ENCODE measurements around the gene MALL.
"Not testable (repeated sequence)": the region's sequence is repeated elsewhere in the genome, so short reads cannot be mapped to it uniquely, and the experiment has no call there.

MALL gene

DNA sequence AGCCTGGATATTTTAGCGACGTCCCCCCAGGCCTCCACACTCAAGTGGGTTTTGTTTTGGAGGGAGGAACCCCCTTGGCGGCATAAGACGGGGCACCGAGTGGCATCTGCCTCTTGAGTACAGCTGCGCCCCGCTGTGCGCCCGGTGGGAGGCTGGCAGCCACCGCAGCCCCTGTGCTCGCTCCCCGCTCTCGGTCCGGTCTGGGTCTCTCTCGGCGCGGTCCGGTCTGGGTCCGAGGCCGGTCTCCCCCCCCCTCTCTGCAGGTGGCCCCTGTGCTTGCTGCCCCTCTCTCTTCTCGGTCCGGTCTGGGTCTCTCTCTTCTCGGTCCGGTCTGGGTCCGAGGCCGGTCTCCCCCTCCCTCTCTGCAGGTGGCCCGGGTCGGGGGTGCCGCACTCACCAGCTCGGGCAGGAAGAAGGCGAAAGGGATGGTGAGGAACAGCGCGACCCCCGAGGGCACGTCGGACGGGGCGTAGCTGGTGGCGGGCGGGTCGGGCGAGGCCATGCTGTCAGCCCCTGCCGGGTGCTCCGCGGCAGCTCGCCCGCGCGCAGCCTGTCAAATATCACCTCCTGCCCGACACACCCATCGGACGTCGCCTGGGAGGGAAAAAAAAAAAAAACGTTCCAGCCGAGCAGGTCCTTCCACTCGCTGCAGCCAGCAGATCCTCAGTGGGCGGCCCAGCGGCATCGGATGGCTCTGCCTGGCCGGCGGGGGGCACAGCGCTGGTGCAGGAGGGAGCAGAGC, at the start of gene MALL:
TSS of gene MALL (minus strand) at position 532 of the 742 bp plus-strand sequence. CDS start at position 502, 30 bp downstream.
- no peak for DNase-seq

DNA sequence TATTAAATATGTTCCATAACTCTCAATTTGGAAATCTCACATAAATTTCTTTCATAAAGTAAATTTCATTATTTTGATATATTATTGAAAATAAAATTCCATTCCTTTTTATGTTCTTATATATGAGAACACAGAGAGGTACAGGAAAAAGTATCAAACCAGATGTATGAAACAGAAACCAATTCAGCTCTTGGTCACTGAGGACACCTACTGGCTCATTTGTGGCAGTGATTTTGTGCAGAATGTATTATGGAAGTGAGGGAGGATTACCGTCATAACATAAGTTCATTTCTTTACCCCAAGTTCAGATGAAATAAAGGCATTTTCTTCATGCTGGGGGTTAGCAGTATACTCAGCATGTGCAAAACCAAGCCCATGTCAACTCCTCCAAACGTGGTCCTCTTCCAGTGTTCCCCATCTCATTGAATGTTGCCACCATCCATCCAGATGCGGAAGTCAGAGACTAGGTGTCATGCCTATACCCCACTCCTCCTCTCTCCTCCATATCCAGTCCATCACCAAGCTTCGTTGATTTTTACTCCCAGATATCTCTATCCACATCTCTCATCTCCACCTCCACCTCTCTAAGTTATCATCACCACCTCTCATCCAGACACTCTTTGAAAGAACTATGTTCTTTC, 41.7 kb upstream of the MALL start:
- no peak for DNase-seq

DNA sequence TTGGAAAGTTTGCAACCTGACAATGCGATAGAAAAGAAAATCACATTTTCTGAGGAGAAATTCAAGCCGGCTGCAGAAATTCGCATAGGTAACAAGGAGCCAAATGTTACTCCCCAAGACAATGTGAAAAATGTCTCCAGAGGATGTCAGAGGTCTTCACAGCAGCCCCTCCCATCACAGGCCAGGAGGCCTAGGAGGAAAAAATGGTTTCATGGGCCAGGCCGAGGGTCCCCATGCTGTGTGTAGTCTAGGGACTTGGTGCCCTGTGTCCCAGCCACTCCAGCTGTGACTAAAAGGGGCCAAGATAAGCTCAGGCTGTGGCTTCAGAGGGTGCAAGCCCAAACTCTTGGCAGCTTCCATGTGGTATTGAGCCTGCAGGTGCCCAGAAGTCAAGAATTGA, 39.2 kb upstream of the MALL start:
- DNase-seq, result not testable (repeated sequence)

DNA sequence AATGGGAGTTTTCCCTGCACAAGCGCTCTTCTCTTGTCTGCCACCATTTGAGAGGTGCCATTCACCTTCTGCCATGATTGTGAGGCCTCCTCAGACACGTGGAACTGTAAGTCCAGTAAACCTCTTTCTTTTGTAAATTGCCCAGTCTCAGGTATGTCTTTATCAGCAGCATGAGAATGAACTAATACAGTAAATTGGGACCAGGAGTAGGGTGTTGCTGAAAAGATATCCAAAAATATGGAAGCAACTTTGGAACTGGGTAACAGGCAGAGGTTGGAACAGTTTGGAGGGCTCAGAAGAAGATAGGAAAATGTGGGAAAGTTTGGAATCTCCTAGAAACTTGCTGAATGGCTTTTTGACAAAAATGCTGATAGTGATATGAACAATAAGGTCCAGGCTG, 38.6 kb upstream of the MALL start:
- DNase-seq, result not testable (repeated sequence)

DNA sequence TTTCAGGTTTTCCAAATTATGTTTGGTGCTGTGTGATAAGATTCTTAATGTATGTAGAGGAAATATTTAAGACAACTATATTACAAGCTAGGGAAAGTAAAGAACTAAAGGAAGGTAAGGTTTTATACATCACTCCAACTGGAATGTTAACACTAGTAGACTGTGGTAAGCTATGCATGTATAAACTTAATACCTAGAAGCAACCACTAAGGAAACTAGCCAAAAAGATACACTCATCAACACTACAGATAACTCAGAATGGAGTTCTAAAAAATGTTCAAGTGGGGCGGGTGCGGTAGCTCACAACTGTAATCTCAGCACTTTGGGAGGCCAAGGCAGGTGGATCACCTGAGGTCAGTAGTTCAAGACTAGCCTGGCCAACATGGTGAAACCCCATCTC, 37.8 kb upstream of the MALL start:
- no peak for DNase-seq

DNA sequence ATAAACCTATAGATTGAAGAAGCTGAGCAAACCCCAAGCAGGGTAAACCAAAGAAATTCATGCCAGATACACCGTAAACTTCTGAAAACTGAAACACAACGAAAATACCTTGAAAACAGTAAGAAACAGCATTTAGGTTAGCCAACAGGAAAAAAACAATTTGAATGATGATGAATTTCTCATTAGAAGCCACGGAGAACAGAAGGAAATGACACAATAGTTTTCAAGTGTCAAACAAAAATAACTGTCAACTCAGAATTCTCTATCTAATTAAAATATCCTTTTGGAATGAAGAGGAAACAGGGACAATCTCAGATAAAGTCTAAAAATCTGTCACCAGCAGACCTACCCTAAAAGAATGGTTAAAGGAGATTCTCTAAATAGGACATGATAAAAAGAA, 37.3 kb upstream of the MALL start:
- DNase-seq, result no peak

DNA sequence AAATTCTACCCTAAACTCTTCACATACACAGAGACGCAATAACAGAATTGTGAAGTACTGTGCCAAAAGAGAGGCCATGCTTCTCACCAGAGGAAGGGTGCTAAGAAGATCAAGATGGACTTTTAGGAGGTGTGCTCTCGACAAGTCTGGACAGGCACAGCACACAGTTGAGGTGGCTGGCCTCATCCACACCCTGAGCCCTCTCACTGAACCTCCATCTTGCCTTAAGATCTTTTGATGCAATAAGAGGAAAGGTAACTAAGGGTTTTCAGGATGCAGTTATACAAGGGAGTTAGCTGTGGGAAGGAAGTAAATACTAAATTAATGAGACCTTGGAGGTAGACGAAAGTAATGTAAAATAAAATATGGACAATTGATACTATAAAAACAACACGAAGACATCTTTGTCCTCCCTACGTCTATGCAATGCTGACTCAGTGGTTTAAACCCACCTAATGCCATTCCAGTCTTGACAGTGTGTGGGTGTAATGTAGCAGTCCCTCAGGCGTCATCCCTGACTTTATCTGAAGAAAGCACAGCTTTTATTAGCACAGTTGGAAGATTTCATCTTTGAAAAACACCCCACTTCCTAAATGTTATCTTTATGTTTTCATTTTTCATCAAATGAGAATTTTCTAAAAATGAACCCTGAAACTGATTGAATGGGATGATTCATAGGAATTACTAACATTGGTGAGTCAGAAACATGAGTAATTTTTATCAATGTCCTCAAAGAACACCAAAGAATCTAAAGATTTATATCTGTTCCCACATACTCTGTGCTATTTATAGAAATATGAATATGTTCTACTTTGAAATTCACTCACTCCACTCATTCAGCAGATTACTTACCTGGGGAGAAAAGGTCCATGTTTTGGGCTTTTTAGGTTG, 34.0 kb upstream of the MALL start:
- DNase-seq, result no peak

DNA sequence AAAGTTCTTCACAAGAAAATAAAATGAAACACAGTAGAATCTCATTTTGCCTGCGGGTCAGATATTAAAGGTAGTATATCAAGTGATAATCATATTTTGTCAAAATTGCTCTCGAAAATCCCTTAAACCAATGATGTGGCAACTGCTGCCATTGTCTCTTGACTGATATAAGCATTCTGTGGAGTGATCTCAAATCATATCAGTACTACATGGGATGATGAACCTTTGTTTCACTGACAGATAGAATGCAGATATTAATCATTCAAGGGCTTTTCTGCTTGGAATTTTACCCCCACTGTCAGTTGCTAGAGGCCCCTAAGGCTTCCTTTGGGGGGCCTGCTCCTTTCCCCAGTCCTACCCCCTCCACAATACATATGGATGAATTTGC, 31.3 kb upstream of the MALL start:
- DNase-seq, result no peak

DNA sequence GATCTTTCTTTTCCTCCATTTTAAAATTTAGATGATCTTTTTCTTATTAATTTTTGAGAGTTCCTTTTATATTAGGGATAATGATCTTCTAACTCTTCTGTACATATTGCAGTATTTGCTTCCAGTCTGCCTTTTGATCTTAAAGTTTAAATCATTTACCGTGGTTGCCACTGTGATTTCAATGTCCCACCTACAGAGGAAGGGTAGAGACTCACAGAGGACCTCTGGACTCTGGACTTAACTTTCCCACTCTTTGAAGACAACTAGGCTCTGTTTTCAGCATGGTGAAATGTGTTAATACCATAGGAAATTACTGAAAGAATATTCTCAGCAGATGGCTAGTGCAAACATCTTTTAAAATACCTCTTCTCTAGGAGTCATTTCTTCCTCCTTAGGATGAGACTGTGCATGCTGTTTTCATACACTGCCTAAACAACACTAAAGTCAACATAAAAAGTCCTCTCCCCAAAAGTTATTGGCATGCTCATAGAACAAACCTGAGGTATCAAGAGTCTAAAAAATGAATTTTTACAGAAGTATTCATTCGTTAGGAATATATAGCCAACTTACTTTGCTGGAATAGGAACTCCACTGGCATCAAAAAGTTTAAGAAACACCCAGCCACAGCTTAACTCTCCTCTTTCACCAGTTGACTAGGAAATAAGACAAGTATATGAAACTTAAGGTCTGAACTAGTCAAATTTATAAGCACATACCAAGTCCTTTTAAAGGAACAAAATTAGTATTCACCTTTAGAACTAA, 30.7 kb upstream of the MALL start:
- DNase-seq, result no peak

DNA sequence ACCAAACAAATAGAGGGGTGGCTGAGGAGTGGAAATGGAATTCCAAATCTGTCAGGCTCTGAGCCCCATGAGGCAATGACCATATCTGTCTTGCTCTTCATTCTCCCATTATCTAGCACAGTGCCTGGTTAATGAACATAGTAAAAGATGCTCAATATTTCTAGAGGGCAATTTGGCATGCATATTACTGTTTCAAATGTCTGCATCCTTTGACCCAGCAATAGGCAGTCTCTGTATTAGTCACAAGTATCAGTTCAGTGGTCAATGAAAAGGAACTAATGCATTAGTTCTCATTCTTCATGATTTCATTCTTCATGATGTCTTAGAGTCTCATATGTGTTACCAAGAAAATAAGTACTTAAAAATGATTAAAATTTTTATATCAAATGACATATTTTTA, 28.4 kb upstream of the MALL start:
- DNase-seq, result no peak

DNA sequence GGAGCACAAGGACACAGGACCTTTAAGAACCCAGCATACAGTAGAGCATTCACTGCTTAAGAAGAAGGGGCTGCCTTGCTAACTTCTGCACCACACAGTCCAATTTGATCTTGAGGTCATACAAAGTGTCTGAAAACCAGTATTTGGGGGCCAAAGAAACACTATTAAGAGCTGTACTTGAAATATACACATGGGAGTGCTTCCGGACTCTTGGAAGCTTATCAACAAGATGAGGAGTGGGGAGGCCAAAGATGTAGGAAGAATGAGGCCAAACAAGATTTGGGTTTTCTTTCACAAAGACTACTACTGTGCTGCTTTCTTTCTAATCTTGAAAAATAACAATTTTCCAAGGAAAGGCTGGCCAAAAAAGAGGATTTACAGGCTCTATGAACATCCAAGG, 24.8 kb upstream of the MALL start:
- DNase-seq, result no peak

DNA sequence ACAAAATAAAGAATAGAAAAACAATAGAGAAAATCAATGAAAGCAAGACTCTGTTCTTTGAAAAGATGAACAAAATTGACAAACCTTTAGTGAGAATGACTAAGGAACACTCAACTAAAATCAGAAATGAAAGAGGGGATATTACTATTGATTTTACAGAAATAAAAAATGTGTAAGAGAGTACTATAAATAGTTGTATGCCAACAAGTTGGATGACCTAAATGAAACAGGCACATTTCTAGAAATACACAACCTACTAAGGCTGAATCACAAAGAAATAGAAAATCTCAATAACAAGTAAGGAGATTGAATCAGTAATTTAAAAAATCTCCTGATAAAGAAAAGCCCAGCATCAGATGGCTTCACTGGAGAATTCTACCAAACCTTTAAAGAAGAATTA, 18.4 kb upstream of the MALL start:
- DNase-seq, result no peak

DNA sequence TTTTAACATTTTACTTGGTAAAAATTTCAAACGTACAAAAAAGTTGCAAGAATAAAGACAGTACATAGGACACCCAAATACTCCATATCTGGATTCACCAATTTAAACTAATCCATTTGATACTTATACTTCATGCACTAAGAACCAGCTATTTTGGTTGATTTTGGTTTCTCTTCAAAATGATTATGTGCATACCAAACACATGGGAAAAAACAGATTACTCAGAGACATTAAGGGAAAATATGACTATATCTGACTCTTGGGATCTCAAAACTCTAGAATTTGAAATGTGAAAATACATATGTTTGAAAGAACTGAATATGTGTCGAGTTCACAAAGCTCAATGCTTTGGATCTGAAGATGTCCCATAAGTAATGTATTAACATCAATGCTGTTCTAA, 15.5 kb upstream of the MALL start:
- DNase-seq, result no peak

DNA sequence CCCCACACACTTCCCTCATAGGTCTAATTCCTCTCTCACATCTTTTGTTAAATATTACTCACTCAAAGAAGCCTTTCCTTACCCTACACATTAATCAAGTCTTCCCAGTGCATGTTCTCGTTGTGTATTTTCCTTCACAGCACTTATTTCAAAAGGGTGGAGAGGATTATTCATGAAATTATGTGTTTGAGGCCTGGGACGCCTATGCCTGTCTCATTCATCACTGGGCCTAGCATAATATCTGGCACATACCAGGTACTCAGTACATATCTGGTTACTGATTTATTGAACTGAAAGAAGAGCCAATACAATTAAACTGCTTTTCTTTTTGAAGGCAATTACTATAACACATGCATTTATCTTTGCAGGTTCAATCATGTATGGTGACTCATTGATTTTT, 15.1 kb upstream of the MALL start:
- no peak for DNase-seq

DNA sequence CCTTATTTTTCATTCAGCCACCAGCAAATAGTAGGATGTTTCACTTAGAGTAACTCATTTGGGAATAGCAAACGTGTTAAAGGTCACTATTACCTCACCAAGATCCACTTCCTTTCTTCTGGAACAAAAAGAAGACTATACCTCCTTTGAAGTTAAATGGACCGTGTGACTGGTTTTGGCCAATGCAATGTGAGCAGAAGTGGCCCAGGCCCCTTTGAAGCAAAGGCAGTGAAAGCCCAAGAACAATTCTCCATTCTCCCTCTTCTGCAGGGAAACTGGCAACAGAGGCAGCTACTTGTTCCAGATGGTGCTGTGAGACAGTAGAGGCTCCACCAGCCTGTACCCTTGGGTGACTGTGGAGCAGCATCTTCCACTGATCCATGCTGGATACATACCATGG, 11.3 kb upstream of the MALL start:
- DNase-seq, result no peak

DNA sequence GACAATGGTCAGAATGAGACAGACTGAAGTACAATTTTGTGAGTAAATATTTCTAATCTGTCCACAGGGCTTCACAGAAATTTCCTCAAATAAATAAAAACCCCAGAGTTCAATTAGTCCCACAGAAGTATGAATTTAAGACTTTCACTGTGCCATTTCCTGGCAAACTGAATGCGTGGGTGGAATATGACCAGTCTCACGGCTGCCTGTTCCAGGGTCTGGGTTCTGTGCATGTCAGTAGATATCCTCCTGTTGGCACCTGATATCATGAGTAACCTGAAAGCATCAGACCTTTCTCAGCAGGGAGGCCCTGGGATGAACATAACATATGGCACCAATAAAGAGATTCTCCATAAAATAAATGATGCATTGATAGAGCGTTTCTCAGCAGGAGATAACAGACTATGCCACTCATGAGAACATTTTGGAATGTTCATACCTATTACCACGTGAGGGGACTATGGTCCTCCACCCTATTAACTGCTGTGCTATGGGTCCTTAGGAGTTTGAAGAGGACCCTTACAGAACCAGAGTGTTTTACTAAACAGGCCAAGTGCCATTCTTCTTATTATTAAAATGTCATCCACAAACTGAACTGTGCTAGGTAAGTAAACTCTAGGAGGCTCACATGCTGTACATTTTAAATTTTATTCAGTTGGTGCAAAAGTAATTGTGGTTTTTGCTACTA, 10.6 kb upstream of the MALL start:
- no peak for DNase-seq

DNA sequence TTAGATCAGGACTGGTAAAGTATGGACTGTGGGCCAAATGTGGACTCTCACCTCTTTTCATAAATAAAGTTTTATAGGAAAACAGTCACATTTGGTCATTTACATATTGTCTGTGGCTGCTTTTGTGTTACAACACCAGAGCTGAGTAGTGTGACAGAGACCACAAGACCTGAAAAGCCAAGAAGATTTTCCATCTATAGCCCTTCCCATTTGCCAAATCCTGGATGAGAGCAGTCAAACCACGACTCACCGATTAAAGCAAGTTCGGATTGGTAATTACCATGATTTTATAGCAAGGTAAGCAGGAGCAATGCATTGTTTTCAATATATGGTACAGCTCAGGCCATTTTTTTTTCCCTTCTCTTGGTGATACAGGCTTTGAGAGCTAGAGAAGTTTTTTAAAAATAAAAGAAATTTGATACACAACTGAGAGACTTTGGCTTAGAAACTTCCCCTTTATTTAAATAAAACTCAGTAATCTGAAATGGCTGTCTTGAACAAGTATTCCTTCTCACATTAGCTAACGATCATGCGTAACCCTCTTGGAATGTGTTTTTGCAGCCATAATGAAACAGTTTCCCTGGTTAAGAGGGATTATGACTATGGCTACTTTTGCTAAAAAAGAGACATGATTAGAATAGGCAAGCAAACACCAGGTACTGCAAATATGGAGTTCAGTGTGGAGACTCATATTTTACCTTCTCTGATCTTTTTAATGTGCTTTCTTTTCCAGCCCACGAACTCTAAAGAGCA, 9.5 kb upstream of the MALL start:
- DNase-seq, result no peak

DNA sequence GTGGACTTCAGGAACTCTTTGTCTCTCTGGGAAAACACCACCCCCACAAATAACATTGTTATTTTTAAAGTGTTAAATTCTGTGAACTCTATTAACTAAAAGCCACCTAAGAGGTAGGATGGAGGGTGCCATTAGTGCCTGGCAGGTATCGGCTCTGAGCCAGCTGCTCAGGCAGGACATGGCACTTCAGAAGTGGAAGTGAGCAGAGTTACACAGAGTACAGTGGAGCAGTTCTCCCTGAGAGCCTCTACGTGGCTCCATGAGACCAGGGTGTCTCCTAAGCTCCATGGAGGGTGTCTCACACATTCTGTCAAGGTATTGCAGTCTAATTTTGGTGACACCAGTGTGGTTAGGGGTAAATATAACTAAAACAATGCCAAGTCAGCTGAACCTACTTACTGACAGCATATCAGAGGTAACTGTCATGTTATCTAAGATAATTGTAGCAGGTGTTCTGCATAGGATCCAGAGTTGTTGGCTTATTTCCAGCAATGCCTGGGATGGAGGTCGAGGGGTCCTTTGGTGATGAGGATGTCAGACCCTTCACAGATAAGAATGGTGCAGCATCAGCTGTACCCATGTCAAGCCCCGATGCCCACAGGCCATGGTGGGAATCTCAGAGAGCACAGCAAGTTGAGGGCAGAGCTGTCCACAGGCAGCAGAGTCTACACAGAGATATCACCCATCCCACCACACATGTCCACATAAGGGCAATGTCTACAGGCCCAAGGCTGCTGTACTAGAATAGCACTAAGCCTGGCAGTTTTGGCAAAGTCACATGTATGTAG, 8.6 kb upstream of the MALL start:
- DNase-seq, result no peak

DNA sequence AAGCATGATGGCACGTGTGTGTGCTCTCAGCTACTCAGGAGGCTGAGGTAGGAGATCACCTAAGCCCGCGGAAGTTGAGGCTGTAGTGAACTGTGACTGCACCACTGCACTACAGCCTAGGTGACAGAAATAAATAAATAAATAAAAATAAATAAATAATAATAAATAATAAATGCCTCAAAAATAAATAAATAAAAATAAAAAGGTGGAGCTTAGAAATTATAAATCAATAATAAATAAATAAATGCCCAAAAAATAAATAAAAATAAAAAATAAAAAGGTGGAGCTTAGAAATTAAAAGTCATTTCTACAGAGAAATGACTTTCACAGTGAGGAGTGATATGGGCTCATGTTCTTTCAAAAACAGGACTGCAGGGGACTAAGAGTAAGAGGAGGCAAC, 6.0 kb upstream of the MALL start:
- no peak for DNase-seq

DNA sequence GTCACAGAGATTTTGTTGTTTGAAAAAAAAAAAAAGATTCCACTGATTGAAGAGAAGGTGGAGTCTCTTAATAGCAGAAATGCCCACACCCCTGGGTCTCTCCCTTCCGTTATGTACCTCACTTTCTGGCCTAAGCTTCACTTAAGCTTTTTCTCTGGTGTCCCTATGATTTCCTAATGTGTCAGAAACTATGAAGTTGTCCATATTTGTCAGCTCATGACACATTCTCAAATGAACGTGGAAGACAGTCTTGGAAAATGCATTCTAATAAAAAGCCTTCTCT, 5.4 kb upstream of the MALL start:
- no peak for DNase-seq

All from stimulated activated CD4-positive, alpha-beta T cell treated with anti-CD3 and anti-CD28 coated beads, Interleukin-1b, Interleukin-23, amount 100 ng/mL, for 48 hours (primary cell).